GM04504 (cell line): Measurements from ENCODE around the gene CDH6.
"Not testable (repeated sequence)": the region's sequence is repeated elsewhere in the genome, so short reads cannot be mapped to it uniquely, and the experiment has no call there.

ENCODE experiments used
- DNase-seq: peaks from one replicate; pipeline ENCODE4 v3.0.0-alpha.2; 2012; ENCODE audit warnings: low read depth

Gene CDH6

DNA sequence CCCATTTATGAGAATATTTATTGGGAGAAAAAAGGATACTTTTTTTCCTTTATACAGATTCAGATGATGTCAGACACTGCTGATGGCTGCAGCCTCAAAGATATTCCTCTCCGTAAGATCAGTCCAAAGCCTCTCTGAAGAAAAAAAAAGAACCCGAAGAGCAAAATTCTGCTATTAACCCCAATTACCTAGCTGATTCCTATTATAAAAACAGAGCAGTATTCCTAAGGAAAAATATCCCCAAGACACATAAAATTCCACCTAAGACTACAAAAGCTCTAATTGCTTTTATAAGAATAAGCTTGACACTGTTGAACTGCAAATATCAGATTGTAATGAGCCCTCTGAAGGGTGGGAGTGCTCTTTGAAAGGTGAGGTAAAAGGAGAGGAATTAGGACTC, 138.7 kb downstream of the CDH6 start:
- DNase-seq, result no peak

DNA sequence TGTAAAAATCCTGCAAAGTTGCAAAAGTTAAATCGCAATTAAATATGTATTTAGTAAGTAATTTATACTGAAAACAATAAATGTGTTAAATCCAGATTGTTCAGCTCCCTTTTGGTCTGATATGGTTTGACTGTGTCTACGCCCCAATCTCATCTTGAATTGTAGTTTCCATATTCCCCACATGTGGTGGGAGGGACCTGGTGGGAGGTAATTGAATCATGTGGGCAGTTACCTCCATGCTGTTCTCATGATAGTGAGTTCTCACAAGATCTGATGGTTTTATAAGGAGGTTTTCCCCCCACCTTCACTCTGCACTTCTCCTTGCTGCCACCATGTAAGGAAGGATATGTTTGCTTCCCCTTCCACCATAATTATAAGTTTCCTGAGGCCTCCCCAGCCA, 140.0 kb downstream of the CDH6 start:
- DNase-seq, result no peak

DNA sequence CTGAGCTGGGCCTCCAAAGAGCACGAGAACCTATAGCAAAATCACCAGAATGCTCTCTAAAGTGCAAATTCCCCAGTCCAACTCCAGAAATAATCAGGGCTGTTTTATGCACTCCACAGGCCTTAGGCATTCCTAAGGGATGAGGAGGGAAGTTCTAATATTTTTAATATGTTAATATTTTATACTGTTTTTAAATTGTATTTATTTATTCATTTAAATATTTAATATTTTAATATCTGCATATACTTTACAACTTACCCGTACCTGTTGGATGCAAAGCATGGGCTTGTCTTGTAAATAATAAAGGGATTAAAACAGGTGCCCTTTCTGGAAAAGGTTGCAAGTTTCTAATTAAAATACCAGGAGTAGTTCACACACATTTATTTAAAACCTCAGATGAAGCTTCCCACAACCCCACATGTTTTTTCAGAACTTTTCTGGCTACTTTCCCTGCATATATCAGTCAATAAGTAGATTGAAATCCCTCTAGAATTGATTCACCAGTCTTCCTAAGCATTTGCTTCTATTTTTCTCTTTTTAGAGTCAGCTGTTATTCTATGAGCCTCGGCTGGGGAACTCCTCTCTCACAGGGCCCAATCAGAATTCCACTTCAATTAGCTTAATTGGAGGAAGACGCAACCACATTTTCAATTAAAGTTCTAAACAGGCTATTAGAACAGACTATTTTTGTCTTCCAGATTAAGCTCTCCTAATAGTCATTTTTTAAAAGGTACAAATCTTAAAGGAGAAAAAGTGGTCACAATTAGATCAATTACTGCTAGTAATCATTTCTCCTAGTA, 140.8 kb downstream of the CDH6 start:
- no peak for DNase-seq

DNA sequence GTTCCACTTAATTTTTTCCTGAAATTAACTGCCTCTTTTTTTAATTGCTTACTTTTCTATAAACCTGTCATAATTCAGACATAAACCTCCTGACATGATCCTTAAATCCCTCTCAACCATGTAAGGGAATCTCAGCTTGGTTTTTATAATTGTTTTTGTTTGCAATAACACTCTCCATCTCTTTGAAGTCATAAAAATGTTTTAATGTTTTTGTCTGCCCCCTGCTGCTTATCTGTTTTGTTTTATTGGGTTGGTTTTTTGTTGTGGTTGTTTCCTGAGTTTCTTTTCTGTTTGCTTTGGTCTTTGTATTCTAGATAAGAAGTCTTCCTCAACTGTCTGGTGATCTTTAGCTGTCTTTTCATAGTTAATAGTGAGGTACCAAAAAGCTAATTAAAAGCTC, 142.0 kb downstream of the CDH6 start:
- no peak for DNase-seq

DNA sequence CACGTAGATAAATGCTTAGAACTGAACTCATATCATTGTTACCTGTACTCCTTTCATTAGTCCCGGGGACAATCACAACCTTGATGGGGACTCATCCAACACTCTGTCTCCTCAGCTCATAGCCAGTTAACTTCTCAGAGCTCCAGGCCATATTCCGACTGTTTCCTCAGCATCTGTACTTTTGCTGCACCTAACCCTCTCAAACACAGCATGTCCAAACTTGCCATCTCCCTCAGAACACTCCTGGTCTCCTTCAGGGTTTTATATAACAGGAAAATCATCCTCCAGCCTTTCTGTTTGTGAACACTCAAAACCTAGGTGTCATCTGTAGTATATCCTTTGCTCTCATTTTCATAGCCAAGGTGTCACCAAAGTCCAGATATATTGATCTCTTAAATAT, 150.5 kb downstream of the CDH6 start:
- no peak for DNase-seq

DNA sequence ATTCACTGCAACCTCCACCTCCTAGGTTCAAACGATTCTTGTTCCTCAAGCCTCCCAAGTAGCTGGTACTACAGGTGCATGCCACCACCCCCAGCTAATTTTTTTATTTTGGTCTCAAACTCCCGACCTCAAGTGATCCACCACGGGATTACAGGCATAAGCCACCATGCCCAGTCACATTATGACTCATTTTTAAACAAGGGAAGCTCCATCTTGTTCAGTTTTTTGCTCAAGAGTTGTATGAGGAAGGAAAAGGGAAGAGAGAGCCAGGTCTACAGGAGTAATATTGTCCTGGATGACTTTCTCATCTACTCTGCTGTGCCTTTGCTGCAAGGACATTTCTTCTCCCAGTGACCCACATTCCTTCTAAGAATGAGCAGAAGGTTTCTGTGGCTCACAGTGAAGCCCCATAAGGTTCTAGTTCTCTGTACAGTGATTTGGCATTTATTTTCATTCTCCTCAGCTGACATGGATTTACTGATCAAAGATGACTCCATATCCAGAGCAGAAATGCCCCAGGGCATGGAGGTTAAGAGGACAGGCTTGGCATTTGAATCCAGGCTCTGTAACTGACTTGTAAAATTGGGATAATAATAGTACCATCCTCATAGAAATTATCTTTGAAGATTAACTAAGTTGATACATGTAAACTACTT, 153.5 kb downstream of the CDH6 start:
- DNase-seq, result no peak

DNA sequence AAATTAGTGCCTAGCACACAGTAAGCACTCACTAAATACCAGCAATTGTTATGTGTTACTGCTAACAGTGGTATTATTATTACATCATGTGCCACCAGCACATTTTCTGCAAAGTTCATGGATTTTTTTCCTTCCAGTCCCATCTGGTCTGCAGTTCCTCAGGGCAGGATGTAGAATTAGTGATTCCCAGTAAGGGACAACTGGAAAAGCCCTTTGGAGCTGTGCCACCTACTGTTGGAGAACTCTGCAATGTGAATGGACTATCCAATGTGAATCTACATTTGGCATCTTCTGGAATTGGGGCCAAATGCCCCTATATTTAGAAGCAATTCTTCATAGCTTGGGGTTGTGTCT, 154.0 kb downstream of the CDH6 start:
- DNase-seq, result no peak

DNA sequence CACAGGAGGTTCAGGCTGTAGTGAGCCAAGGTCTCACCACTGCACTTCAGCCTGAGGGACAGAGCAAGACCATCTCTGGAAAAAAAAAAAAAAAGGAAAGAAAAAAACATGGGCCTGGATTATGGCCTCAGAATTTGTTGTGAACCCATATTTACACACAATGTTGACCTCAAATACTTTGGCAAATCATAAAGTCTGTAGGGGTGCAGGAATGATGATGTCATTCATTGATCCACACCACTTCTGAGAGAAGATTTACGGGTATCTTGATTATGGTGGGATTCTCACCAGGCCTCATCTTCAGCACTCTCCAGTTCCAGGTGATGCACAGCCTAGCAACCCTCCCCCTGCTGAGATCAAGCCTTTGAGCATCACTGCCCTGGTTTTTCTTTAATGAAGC, 156.9 kb downstream of the CDH6 start:
- DNase-seq, result no peak

DNA sequence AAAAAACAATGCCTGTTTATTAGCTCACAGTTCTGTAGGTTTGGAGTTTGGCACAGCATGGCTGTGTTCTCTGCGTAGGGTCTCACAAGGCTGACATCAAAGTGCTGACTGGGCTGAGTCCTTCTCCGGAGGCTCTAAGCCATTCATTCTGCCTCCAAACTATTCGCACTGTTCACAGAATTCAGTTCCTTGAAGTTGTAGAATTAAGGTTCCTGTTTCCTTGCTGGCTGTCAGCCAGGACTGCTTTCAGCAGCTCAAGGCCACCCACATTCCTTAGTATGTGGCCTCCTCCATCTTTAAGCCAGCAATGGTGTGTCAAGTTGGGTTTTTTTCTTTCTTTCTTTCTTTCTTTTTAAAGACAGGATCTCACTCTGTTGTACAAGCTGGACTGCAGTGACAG, 161.9 kb downstream of the CDH6 start:
- DNase-seq, result no peak

DNA sequence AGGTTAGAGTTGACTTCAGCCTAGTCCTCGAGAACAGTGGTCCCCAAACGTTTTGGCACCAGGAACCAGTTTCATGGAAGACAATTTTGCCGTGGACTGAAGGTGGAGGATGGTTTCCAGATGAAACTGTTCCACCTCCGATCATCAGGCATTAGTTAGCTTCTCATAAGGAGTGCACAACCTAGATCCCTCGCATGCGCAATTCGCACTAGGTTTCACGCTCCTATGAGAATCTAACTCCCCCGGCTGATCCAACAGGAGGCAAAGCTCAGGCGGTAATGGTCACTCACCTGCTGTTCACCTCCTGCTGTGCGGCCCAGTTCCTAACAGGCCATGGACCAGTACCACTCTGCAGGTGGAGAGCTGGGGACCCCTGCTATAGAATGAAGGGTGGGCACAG, 163.6 kb downstream of the CDH6 start:
- DNase-seq, result no peak

DNA sequence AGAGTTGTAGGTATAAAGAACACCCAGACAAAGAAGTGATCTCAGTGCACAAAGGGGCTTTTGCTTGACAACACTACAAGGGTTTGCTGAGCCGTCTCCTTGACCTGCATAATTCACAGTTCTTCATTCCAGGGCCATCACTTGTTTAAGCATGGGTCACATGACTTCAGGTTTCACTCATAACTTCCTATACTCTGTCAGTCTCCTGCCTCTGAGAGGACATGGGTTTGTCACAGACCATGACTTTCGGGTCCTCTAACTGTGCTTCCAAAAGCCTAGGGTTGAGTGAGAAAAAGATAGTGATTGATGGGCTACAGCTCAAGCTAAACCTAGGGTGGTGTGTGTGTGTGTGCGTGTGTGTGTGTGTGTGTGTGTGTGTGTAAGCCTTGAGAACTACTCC, 166.4 kb downstream of the CDH6 start:
- DNase-seq, result no peak

DNA sequence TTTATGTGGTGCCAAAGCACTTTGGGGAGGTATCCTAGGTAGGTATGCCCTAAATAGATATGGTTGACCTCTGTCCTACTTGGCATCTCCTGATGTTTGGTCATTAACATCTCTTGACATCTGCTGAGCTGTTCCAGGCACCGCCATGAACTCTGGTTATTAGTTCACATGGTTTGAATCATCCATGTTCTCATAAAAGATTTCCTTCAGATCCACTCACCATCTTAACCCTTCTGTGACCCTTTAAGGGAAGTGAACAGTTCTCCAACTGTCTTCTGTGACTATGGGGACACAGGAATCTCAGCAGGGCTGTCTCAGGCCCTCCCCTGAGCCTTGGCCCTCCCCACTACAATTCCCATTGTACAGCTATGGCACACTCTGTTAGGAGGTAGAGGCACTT, 167.7 kb downstream of the CDH6 start:
- peak; percentile 72 for DNase-seq

DNA sequence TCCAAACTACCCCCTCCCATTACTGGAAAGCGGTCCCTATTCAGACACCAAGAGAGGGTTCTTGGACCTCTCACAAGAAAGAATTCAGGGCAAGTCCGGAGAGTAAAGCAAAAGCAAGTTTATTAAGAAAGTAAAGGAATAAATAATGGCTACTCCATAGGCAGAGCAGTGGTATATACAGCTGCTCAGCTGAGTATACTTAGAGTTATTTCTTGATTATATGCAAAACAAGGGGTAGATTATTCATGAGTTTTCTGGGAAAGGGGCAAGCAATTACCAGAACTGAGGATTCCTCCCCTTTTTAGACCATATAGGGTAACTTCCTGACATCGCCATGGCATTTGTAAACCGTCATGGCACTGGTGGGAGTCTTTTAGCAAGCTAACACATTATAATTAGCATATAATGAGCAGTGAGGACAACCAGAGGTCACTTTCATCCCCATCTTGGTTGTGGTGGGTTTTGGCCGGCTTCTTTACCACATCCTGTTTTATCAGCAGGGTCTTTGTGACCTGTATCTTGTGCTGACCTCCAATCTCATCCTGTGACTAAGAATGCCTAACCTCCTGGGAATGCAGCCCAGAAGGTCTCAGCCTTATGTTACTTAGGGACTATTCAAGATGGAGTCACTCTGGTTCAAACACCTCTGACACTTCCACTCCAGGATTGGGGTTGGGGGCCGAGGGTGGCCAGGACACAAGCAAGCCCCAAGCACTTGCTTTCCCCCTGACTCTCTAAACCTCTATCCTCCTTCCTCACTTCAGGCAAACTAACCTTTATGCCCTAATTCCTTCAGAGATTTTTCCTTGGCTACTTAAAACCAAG, 168.4 kb downstream of the CDH6 start:
- not testable (repeated sequence) for DNase-seq

DNA sequence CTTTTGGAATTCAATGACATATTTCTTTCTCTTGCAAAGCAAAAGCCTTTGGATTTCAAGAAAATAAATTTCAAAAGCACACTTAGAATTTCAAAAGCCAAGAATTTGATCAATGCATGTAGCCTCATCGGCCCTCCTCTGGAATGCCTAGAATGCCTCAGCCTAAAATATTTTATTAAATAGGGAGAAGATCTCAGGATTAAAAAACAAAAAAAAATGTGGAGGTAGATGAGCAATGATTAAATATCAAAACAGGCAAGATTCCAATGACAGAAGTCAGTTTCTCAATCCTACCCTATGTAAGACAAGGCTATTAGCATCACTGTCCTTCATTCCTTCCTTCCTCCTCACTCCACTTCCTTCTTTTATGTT, 169.0 kb downstream of the CDH6 start:
- no peak for DNase-seq

DNA sequence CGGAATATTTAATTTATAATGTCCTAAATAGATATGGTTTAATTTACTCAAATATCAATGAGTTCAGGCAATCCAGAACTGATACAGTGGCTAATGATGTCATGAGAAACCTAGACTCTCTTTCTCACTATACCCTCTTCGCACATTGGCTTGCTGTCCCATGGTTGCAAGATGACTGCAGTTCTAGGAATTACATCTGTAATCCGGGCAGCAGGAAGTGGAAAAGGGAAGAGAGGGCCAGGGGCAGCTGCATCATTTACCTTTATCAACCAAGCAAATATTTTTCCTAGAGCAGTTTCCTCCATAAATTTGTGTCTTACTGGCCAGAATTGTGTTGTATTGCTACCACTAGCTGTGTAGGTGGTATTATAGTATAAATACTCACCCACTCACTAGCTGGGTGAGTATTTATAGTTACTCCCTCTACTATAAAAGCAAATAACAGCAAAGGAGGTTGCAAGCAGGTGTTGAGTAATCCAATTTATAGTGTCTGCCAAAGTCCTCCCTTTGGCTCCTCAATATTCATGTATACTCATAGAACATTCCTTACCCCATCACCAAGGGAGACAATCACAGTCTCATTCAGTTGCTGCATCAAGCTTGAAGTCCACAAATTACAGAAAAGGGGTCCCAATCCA, 169.6 kb downstream of the CDH6 start:
- DNase-seq, result peak; percentile 32

DNA sequence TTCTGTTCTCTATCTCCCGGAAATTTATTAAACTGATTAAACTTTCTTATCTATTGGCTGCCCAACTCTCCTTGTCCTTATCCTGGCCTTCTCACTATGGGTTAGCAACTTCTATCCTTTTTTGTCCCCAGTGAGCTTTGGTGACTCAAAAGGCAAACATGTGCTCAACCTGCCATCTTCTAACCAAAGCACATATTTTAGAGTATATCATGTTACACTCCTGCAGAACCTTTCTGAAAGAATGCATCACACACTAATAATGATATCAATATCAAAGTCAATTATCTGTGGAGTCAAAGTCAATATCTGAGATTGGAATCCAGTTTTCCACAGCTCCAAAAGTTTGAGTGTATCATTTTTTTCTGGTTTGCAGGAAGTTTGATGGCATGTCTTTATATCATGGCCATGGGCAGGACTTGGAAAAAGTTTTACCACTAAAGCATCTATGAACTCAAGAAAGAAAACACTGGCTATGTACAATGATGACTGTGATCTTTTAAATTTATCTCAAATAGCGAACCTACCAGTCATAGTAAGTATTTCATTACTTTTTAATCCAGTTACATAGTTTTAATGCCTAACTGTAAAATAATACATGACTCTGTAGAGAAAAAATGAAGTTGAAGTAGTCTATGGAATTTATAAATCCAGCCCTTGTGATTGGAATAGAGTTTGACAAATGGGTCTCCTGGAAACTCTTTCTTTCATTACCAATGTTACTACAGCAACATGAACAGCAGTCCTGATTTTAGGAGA, 171.6 kb downstream of the CDH6 start:
- DNase-seq, result peak; percentile 49

DNA sequence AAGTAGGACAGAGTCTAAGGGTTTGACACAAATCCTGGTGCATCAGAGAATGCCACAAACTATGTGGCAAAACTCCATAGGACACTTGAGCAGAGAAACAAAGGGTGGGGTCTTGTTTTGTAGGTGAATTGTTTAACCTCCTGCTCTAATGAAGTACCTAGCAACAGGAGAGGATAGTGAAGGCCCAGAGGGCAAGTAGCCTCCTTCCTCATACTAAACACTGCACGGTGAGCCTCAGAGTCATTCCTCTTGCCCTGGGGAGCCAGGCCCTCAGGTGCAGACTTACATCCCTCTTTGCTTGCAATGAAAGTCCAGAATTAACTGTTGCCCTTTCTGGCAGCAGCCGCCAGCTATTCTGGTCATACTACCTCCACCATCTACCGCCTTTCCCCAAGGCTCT, 172.3 kb downstream of the CDH6 start:
- no peak for DNase-seq

DNA sequence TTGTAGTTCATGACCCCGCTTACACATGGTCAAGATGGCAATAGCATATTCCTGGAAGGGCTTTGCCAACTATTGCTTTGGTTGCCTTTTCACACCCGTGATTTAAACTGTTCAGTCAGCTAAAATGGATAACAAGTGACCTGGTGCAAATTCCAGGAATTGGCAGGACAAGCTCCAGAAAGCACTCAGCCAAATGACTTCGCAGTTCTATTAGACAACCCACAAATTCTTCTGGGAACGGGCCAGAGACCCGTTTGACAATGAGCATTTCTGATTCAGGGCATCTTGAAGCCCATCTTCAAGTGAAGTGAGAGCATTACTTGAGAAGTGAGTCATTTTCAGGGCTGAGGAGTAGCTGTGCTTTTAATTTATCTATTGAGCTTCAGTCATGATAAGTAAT, 173.5 kb downstream of the CDH6 start:
- peak; percentile 52 for DNase-seq

DNA sequence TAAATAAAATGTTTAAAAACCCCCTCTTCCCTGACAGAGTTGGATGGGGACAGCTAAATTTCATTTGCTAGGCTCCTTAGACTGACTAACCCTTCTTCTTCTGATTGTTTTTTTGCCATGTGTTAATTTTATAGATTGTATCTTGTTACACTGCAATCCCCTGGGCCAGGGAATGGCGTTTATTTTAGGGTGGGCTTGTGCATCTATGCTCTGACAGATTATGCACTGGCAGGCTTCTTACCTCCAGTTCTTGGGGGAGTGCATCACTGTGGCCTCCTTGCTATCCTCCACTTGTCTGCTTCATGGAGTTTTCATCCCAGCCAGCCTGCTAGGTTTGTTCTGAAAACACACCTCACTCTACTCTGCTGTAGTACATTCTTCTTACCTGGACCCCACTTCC, 178.6 kb downstream of the CDH6 start:
- DNase-seq, result no peak

DNA sequence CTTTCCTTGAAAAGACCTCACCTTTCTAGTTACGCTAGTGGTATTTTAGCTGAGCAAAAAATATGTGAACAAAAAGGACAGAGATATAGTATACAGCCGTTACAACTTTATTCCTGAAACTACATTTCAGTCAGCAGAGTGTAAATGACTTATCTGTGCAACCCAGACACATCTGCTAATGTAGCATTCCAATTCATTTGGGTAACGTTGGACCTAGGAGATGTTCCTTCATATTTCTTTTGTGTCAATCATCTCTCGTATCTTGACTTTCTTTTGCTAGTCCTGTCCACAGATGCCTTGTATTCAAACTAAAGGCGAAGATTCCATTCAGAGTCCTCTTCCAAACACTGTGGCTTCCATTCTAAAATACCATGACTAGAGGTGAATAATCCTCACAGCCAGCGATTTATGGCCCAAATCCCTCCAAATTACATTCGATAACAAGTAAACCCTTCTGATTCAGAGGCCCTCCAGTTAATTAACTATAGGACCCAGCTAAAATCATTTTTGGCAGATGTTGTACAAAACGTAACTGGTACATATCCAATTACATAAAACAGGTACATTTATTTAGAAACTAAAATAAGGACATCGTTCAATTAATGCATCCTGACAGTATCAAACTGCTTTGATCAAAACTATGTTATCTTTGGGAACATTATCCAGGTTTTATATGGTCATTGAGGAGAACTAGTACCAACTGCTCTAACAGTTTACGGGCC, 182.7 kb downstream of the CDH6 start:
- DNase-seq, result no peak

DNA sequence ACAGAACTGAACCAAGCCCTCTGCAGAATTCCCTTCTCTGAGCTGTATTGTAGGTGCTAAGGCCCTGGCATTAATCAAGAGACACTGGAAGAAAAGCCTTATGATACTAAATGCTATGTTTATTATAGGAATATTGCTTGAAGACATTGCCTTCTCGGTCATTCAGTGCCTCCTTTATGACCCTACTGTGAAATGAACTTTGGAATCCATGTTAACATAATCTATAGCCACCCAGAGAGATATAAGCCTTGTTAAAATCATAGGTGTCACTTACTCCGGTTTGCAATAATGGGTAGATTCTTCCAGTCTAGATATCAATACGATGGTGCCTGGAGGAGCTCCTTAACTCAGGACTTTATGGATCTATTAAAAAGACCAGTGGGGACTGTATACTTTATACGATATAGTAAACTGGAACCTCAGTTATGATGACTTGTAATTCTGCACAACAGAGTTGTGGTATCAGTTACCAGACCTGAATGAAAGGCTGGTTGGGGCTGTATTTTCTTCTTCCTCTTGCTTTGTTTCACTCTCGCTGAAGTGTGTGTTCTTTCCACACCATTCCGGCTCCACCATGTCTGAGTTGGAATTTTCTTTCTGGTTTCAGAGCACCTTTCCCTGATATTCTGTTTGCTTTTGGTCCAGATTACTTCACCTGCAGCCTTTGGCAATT, 183.9 kb downstream of the CDH6 start:
- no peak for DNase-seq
